Thyroid gland (tissue), 4 donors: ENCODE data around the gene STRBP.

Source experiments
- POLR2A ChIP-seq, 2 donors: fragments of 450-650 bp; IDR thresholded peaks; one replicate each; pipeline ENCODE4 v1.6.1; 2017; ENCODE audit warnings: antibody characterized with exemption in 2 of 2, mild to moderate bottlenecking in 2 of 2, moderate library complexity in 1 of 2
- TF ChIP-seq, protein P1 (sequence below), 6 experiments: fragments of 200-600 bp in 3 of 6; fragments of 450-650 bp in 3 of 6; sonication (generic) in 3 of 6; IDR thresholded peaks; one replicate each; pipeline ENCODE4 v1.5.1; 2016 to 2019; ENCODE audit warnings: antibody characterized with exemption in 6 of 6, mild to moderate bottlenecking in 2 of 6, inconsistent platforms in 1 of 6, moderate library complexity in 1 of 6

DNA sequence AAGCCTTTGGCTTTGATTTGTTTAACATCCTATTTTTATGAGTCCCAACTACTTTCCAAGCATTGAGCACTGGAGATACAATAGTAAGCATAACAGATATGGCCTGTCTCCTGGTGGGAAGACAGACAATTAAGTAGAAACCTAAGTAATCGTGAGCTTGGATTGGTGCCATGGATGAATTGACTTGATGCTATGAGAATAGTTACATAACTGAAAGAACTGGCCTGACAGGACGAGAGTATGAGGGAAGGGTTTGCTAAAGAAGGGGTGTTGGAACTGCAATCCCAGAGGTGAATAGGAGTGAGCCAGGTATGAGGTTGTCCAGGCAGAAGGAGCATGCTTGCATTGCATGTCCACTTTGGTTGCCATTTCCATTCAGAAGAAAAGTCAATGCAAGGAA is 182.5 kb downstream of the STRBP start:
- TF ChIP-seq, protein P1, sequence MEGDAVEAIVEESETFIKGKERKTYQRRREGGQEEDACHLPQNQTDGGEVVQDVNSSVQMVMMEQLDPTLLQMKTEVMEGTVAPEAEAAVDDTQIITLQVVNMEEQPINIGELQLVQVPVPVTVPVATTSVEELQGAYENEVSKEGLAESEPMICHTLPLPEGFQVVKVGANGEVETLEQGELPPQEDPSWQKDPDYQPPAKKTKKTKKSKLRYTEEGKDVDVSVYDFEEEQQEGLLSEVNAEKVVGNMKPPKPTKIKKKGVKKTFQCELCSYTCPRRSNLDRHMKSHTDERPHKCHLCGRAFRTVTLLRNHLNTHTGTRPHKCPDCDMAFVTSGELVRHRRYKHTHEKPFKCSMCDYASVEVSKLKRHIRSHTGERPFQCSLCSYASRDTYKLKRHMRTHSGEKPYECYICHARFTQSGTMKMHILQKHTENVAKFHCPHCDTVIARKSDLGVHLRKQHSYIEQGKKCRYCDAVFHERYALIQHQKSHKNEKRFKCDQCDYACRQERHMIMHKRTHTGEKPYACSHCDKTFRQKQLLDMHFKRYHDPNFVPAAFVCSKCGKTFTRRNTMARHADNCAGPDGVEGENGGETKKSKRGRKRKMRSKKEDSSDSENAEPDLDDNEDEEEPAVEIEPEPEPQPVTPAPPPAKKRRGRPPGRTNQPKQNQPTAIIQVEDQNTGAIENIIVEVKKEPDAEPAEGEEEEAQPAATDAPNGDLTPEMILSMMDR (IDR thresholded peaks at IDR 0.05) = no peak
- no peak for TF ChIP-seq POLR2A (IDR thresholded peaks at IDR 0.05)
